ENCODE data around the gene TRPM1. TPM values are rescaled to one million over a fixed set of nuclear protein-coding genes. Genes with fewer than 3 reads are reported as not detected.

Gene TRPM1
- total RNA-seq, 1 donor from 2014 or later, result not detected

DNA sequence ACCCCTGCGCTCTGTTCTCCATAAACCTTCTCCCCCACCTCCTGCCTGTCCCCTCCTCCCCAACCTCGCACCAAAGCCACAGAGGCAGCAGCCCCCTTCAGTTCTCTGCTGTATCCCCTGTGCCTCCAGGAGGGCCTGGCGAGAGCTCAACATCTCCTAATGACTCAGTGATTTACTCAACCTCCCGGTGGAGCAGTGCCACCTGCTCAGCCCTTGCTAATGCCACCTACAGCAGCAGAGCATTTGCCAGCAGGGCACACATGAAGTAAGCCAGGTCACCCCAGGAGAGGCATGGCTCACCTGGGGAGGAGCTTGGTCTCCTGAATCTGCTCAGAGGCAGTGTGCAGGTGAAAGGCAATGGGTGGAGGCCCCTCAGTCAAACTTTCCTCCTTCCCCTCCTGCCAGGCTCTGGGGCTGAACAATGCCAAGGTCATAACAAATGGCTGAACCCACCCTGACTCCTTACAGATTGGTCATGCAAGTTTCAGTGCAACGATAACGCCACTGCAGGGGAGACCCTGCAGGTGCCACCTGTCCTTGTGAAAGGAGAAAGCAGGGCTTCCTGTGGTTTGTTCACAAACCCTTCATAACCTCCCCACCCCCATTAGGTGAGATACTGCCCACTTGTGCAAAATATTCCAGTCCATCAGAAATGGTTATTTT is 19.8 kb downstream of the TRPM1 start:
- peaks cover 22% of the 10 kb centered on the region for H3K4me1 ChIP-seq
- TF ChIP-seq, protein P1, sequence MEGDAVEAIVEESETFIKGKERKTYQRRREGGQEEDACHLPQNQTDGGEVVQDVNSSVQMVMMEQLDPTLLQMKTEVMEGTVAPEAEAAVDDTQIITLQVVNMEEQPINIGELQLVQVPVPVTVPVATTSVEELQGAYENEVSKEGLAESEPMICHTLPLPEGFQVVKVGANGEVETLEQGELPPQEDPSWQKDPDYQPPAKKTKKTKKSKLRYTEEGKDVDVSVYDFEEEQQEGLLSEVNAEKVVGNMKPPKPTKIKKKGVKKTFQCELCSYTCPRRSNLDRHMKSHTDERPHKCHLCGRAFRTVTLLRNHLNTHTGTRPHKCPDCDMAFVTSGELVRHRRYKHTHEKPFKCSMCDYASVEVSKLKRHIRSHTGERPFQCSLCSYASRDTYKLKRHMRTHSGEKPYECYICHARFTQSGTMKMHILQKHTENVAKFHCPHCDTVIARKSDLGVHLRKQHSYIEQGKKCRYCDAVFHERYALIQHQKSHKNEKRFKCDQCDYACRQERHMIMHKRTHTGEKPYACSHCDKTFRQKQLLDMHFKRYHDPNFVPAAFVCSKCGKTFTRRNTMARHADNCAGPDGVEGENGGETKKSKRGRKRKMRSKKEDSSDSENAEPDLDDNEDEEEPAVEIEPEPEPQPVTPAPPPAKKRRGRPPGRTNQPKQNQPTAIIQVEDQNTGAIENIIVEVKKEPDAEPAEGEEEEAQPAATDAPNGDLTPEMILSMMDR (IDR thresholded peaks at IDR 0.05), result no peak
- DNase-seq, result no peak
- ATAC-seq, result peak; percentile 4 to 29
- H3K4me3 ChIP-seq, result no peak overlapping the region
- no peaks in the 10 kb centered on the region for H3K27me3 ChIP-seq (ENCODE audit: low read depth)
- H3K9me3 ChIP-seq, result no peaks in the 10 kb centered on the region
- intact Hi-C loops (cut with DNase I), result no loop called here
- H3K27ac ChIP-seq, result no peak overlapping the region
- H3K36me3 ChIP-seq, result no peaks in the 10 kb centered on the region

DNA sequence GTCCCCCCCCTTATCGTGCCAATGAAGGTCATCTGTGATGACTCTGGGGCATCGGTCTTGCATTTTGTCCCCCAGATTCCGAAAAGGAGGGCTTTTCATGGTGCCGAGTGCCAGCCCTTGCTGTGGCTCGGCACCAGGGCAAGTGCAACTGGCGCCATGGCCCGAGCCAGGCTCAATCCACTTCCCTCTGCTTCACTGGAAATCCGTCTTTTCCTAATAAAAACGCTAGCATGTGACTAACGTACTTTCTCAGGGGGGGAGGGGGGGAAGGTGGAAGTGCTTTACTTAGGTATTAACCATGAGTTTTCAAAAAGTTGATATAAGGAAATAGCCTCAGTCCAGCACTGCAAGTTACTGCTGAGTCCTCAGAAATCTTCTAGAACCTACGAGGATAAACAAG is 20.5 kb downstream of the TRPM1 start:
- Histone ChIP-seq H3K4me3 (peak overlapping the region; percentile 44), H3K27ac (no peak overlapping the region), H3K9me3 (no peaks in the 10 kb centered on the region), H3K4me1 (peaks cover 22% of the 10 kb centered on the region), H3K36me3 (no peaks in the 10 kb centered on the region), H3K27me3 (ENCODE audit: low read depth) (no peaks in the 10 kb centered on the region)
- ATAC-seq (no peak), DNase-seq (no peak)
- intact Hi-C loops (cut with DNase I), result no loop called here
- TF ChIP-seq, protein P1 (IDR thresholded peaks at IDR 0.05), result no peak

DNA sequence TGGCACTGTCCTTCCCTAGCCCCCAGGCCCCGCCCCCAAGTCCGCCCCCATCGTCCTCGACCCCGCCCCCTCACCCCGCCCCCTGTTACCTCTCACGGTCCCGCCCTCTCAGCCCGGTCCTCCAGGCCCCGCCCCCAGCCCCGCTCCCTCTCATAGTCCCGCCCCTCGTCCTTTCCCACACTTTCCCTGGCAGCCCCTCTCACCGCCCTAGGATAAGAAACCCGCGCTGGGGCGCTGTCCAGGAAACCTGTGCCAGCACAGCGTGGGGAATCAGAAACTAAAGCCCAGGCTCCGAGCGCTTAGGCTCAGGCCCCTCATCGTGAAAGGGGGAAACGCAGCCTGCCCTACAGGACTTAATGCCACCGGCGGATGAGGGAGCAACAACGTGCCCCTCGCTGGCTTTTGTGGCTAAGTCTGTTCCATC is 20.9 kb downstream of the TRPM1 start:
- intact Hi-C loops (cut with DNase I), result no loop called here
- Histone ChIP-seq H3K9me3 (no peaks in the 10 kb centered on the region), H3K4me1 (peaks cover 22% of the 10 kb centered on the region), H3K27me3 (ENCODE audit: low read depth) (no peaks in the 10 kb centered on the region), H3K27ac (no peak overlapping the region), H3K4me3 (peak overlapping the region; percentile 44), H3K36me3 (no peaks in the 10 kb centered on the region)
- ATAC-seq (peak; percentile 77 to 84), DNase-seq (peak; percentile 79)
- TF ChIP-seq, protein P1 (IDR thresholded peaks at IDR 0.05), result no peak

DNA sequence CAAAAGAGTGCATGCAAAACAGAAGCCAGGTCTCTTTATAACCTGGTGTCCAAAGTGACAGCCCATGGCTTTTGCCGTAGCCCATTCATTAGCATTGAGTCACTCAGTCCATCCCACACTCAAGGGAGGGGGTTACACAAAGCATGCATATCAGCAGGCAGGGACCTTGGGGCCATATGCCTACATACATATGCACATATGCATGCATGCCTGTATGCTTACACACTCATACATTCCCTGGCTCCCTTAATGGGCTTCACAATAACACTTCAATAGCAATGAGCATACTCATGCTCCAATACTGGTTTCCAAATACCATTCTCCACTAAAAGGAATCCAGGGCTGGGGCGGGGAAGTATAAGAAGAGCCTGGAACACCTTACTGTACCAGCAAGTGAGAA is 22.0 kb downstream of the TRPM1 start:
- peak; percentile 31 to 55 for ATAC-seq

DNA sequence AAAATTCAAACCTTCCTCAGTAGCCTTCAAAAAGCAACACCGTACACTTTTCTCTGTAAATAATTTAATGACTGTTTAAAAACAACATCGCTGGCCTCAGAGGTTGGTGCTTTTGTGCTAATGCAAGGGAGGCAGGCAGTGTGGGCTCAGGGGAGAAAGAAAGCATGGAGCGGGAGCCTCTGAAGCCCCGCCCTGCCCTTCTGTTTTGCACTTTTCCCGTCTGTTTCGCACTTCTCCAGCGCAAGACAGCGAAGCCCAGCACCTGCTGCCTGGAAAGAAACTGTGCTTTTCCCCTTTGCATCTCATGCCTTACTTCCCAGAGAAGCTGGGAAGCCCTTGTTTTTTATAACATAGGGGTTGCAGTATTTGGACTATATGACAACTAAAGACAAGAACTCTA is 23.1 kb downstream of the TRPM1 start:
- DNase-seq, result no peak
- Histone ChIP-seq H3K36me3 (no peaks in the 10 kb centered on the region), H3K9me3 (no peaks in the 10 kb centered on the region), H3K4me1 (peaks cover 20% of the 10 kb centered on the region), H3K27me3 (ENCODE audit: low read depth) (no peaks in the 10 kb centered on the region), H3K27ac (no peak overlapping the region), H3K4me3 (no peak overlapping the region)
- TF ChIP-seq, protein P1 (IDR thresholded peaks at IDR 0.05), result no peak
- intact Hi-C loops (cut with DNase I), result no loop called here
- ATAC-seq, result no peak

More for the DNA sequence above, 22.0 kb downstream of the TRPM1 start:
- H3K4me3 ChIP-seq, result no peak overlapping the region
- no peak overlapping the region for H3K27ac ChIP-seq
- no peaks in the 10 kb centered on the region for H3K27me3 ChIP-seq (ENCODE audit: low read depth)
- no peaks in the 10 kb centered on the region for H3K9me3 ChIP-seq
- H3K36me3 ChIP-seq, result no peaks in the 10 kb centered on the region
- no peak for DNase-seq
- peaks cover 22% of the 10 kb centered on the region for H3K4me1 ChIP-seq
- intact Hi-C loops (cut with DNase I), result no loop called here
- TF ChIP-seq, protein P1 (IDR thresholded peaks at IDR 0.05), result no peak

All from lower lobe of right lung (tissue), 2 donors.